Mononuclear cell (primary cell): Measurements from ENCODE around the gene FAM53B. TPM values are rescaled to one million over a fixed set of nuclear protein-coding genes. Genes with fewer than 3 reads are reported as not detected.

Experiments used
- H3K27me3 ChIP-seq: 2 replicates; pipeline ENCODE4 v1.6.0; 2011; ENCODE audit warnings: low read length, control low read depth; ENCODE audit not compliant: insufficient read depth
- H3K4me1 ChIP-seq: 2 replicates; pipeline ENCODE4 v1.5.1; 2011; ENCODE audit warnings: mild to moderate bottlenecking, low read length, control low read depth; ENCODE audit not compliant: insufficient read depth
- H3K4me3 ChIP-seq: 2 replicates; pipeline ENCODE4 v1.5.1; 2011; ENCODE audit warnings: mild to moderate bottlenecking, low read length, moderate library complexity
- H3K9me3 ChIP-seq: 2 replicates; pipeline ENCODE4 v1.5.1; 2011; ENCODE audit warnings: low read depth, mild to moderate bottlenecking, control low read depth, low read length
- total RNA-seq: library from RNA; depleted of rRNA; stranded (reverse); fragments of >200 nt; gene quantifications from one replicate; pipeline ENCODE4 v1.2.3, GENCODE V29; 2012

FAM53B gene
- total RNA-seq, 1 donor, result 88.5 TPM

DNA sequence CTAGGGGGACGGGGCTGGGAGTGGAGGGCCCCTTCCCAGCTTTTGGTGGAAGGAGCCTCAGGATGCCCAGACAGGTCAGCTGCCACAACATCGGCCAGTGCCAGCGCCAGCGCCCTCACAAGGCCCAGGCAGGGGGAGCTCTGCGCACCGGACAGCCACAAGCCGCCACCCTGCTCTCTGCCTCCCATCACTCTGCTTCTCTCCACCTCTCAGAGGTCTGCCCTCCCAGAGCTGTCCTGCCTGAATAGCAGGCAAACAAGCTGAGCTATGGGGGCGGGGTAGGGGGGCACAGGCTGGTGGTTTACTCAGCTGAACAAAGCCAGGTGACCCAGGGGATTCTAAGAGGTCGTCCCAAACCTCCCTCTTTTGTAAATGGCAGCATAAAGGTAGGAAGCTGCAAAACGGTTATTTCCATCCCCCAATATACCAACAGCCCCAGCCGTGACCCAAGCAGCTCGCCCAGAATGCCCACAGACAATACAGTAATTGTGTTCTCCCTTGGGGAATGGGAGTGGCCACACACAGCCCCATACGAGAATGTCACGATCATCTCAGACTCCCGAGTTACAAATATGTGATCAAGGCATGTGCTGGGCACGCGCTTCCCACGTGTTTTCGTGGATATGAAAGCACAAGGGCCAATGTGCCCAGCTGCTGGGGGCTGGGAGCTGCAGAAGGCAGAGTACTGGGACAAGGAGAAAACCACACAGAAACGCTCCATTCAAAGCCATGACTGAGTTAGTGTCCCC lies 19.7 kb downstream of the FAM53B start:
- no peak overlapping the region for H3K4me3 ChIP-seq

GRCh38 chr10:124723826-124724225 lies 20.4 kb downstream of the FAM53B start:
- Histone ChIP-seq H3K4me3 (no peak overlapping the region), H3K9me3 (no peaks in the 10 kb centered on the region), H3K27me3 (no peaks in the 10 kb centered on the region), H3K4me1 (peaks cover 96% of the 10 kb centered on the region)

More for the DNA sequence above, 19.7 kb downstream of the FAM53B start:
- H3K4me1 ChIP-seq, result peaks cover 96% of the 10 kb centered on the region
- H3K9me3 ChIP-seq, result no peaks in the 10 kb centered on the region
- no peaks in the 10 kb centered on the region for H3K27me3 ChIP-seq

GRCh38 chr10:124722798-124723783 lies 21.1 kb downstream of the FAM53B start:
- no peak overlapping the region for H3K4me3 ChIP-seq
- peaks cover 96% of the 10 kb centered on the region for H3K4me1 ChIP-seq
- H3K27me3 ChIP-seq, result no peaks in the 10 kb centered on the region
- no peaks in the 10 kb centered on the region for H3K9me3 ChIP-seq

DNA sequence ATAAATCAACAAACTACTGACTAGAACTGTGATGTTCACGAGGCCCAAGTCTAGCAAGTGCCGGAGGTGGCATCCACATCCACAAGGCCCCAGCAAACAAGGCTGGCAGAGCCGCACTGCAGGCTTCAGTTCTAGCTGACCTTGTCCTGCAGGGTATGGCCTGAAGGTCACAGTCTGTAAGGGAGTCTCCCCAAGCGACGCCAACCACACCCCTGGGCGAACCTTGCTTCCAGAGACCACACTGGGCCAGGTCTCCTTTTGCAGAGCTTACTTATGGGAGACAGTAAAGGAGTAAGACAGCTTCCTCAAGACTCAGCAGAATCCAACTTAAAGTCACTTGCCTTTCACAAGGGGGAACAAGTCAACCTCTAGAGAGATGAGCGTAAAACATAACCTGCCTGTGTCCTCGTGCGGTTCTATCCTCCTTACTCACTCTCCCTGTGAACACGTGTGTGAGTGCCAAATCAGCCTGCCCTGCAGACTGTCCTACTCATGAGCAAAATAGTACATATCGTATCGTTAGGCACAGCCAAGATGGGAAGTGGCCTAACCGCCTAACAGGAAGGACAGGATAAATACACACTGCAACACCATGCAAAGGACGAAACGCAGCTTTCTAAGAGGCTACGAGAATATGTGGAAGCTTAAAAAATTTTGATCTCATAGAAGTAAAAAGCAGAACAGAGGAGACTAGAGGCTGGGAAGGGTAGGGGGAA lies 22.7 kb downstream of the FAM53B start:
- no peak overlapping the region for H3K4me3 ChIP-seq
- no peaks in the 10 kb centered on the region for H3K9me3 ChIP-seq
- H3K4me1 ChIP-seq, result peaks cover 99% of the 10 kb centered on the region

DNA sequence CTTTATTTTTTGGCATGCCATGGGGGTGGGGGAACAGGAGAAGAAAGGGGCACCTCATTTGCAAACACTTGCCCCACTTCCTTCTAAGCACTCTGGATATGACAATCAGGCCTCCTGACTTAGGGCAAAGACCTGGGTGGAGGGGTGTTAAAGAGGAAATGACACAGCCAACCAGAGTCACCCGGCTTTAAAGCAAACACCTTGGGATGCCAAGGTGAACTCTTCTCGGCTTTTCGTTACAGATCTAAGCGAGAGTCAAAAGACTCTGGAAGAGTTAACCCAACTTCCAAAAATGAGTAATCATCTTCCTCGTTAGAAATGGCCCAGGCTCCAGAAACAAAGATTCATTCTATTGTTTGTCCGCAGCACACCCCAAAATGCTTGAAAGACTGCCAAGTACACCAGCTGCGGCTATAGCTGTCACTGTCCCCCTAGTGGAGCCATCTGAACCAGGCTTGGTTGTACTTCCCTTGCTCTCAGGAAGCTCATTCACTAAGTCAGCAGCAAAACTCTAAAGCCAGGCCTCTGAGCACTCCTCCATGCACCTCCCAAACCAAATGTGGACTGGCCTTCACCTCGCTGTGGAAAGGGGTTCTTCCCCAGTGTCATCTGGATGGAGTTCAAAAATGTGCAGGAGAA lies 24.8 kb downstream of the FAM53B start:
- Histone ChIP-seq H3K27me3 (no peaks in the 10 kb centered on the region), H3K4me3 (no peak overlapping the region), H3K4me1 (peaks cover 99% of the 10 kb centered on the region), H3K9me3 (no peaks in the 10 kb centered on the region)

More for the DNA sequence above, 22.7 kb downstream of the FAM53B start:
- no peaks in the 10 kb centered on the region for H3K27me3 ChIP-seq

DNA sequence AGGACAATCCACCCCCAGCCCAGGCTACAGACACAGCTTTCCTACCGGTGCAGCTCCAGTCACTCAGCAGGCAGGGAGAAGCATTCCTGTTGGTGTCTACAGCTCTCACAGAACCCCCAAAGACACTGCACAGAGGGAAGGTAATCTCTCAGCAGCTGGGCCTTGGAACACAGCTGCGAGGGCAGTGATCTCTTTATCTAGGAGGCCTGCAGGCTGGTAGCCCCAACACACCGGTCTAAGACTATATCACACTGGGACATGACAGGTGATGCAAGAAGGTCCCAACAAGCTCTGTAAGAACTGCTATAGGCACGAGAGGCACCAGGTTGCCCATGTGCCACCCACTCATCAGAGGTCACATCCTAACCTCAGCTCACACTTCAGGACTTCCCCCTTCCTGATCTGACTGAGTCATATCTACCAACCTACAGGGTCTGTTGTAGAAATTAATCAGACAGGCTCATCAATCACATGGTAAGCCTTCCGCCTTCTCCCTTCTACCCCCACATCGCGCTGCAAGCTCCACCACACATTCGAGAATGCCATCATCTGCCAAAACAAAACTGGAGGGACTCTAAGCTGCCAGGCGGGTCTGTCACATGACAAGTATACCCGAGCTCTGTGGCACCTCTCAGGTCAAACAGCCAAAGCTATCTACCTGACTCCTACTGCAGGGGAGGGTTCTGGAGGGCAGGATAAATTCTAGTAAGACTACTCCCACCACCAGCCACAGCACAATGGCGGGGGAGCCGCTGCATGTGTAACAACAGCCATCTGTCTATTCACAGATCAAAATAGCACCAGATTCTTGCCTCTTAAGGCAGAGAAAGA lies 26.1 kb downstream of the FAM53B start:
- Histone ChIP-seq H3K27me3 (no peaks in the 10 kb centered on the region), H3K9me3 (no peaks in the 10 kb centered on the region), H3K4me3 (no peak overlapping the region), H3K4me1 (peaks cover 99% of the 10 kb centered on the region)

- no peaks in the 10 kb centered on the region for H3K9me3 ChIP-seq
- H3K27me3 ChIP-seq, result no peaks in the 10 kb centered on the region
- H3K4me3 ChIP-seq, result no peak overlapping the region
- peaks cover 96% of the 10 kb centered on the region for H3K4me1 ChIP-seq
Observed at GRCh38 chr10:124717041-124717757, 27.0 kb downstream of the FAM53B start.

DNA sequence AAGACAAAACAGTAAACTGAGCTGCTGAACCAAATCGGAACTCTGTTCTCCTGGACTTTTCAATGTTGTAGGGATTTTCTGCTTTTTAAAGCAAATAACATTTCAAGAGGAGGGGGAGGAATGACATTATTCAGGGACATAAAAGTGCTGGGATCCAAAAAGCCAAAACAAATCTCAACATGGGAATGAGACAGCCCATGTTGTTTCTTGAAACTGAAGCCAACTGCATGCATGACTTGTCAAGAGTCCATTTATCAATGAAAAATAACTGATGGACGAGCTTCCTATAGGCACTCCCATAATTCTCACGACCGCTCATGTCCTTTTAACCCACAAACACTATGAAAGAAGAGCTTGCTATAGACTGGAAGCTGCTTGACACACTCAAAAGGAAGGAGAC lies 27.8 kb downstream of the FAM53B start:
- H3K27me3 ChIP-seq, result no peaks in the 10 kb centered on the region
- peaks cover 96% of the 10 kb centered on the region for H3K4me1 ChIP-seq
- no peaks in the 10 kb centered on the region for H3K9me3 ChIP-seq
- H3K4me3 ChIP-seq, result no peak overlapping the region

DNA sequence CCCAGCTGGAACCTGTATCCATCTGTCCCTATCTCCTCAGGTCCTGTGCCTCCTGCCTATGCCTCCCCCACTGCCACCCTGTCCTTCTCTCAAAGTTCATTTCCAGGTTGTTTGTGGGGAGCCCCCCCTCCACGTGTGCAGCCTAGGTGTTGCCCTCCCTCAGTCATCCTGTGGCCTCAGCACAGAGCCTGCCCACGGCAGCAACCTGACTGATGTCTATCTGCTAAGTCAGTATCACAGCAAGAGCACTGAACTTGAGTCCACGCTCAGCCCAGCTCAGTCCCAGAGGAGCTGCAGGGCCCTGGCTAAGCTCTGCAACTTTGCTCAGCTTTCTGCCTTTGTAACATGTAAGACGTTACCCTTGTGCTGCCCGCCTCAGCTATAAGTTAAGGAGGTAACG lies 28.7 kb downstream of the FAM53B start:
- H3K4me3 ChIP-seq, result no peak overlapping the region
- H3K9me3 ChIP-seq, result no peaks in the 10 kb centered on the region
- H3K27me3 ChIP-seq, result no peaks in the 10 kb centered on the region
- peaks cover 94% of the 10 kb centered on the region for H3K4me1 ChIP-seq

- Histone ChIP-seq H3K4me1 (peaks cover 94% of the 10 kb centered on the region), H3K27me3 (no peaks in the 10 kb centered on the region), H3K4me3 (no peak overlapping the region), H3K9me3 (no peaks in the 10 kb centered on the region)
Observed at GRCh38 chr10:124713679-124714255, 30.4 kb downstream of the FAM53B start.

DNA sequence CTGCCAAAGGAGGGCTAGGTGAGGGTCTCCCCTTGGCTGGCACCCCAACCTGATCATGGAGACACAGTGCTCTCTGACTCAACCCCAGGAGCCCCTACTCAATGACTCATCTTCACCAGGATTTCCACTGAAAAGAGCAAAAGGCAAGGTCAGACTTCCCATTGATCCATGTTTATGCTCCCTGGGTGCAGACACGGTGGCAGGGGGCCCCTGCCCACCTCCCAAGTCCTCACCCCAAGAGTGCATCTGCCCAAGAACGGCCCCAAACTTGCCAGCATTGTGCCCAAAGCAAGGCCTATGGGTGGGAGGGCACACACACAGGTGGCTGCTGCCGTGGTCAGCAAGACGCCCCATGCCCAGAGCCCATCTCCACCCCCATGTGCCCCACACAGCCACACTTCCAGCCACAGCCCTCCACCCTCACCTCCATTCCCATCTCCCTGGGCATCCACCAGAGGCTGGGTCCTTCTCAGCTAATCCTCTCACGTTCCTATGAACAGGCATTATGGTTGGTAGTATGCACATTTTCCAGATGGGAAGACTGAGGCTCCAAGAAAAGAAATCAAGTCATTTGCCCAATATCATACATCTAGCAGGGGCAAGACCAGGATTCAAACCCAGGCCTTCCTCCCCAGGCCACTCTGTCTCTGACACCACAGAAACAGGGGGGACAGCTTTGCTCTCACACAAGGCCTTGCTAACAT lies 31.3 kb downstream of the FAM53B start:
- Histone ChIP-seq H3K4me3 (no peak overlapping the region), H3K9me3 (no peaks in the 10 kb centered on the region), H3K27me3 (no peaks in the 10 kb centered on the region), H3K4me1 (peaks cover 94% of the 10 kb centered on the region)

- Histone ChIP-seq H3K4me3 (no peak overlapping the region), H3K4me1 (peaks cover 94% of the 10 kb centered on the region), H3K27me3 (no peaks in the 10 kb centered on the region), H3K9me3 (no peaks in the 10 kb centered on the region)
Observed at GRCh38 chr10:124711145-124711544, 33.0 kb downstream of the FAM53B start.
